Activated CD4-positive, CD25-positive, alpha-beta regulatory T cell treated with anti-CD3 and anti-CD28 coated beads, Interleukin-2, amount 50 U/mL, for 16 hours (primary cell): ENCODE measurements around the gene PTPN20.

Experiments
- DNase-seq: peaks from one replicate; pipeline ENCODE4 v3.0.0-alpha.2; 2020; ENCODE audit warnings: low read depth, low spot score

Gene PTPN20

DNA sequence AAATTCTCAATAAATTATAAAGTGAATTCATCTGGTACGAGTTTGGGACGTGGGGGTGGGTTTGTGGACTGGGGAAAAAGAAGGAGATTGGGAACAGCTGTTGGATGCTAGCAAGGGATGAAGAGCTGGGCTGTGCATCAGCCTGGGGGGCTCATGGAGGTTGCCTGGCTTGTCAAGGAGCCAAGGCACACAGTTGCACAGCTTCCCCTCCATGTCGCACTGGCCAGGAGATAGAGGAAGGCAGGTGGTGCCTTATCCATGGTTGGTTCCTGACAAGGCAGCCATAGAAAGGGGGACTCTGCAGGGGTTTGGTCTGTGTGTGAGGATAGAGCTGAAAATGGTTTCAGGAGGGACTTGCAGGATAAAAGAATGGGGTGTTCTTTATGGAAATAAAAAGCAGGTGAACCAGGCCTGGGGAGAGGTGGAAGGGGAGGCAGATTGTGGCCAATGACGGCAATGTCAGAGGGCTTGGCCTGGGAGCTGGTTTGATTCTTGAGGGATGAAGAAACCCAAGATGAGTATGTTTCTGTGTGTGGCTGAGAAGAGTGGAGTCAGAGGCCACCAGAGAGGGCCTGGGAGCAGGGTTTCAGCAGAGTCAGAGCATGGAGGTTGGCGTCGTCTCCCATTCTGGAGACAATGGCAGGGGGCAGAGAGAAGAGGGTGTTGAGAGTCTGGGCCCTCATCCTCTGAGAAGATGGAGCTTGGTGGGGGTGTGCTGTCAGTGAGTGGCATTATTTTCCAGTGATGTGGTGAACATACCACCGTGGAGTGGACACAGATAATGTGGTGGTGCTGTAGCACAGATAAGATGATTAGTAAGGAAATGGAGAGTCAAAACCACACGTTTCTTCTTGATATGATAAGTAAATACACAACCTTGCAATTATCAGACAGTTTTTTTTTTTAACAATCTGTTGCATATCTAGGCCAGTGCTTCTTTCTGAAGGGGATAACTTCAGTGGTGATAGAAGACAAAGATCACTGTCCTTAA, 108.2 kb downstream of the PTPN20 start:
- DNase-seq, result no peak

DNA sequence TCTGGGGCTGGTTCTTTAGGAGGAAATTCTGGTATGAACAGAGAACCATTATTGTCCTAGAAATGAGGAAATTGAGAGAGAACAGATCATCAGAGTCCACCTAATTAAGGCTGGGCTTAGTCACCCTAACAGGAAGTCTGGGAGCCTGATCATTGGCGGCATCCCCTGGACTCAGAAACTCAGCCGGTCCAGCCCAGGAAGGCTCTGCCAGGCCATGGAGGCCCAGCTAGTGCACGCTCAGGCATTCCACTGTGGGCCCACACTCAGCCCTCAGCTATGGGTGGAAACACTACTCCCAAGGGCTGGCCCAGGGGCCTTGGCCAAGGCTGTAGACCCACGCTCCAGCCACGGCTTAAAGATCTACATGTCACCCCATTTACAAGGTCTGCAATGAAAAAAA, 109.2 kb downstream of the PTPN20 start:
- DNase-seq, result no peak

DNA sequence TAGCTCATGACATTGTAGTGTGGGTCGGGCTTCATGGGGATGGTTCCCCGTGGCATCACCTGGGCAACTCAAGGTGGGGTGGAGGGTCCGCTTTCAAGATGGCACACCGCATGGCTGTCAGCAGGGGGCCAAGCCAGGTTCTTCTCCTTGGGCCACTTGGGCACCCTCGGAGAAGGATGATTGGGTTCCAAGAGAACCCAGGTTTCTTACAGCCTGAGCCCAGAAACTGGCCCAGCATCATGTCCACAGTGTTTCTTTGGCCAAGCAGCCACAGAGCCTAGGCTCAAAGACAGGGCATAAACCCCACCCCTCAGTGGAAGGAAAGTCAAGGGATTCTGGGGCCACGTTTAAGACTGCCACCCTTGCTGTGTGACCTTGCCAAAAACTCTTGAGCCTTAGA, 110.6 kb downstream of the PTPN20 start:
- no peak for DNase-seq

DNA sequence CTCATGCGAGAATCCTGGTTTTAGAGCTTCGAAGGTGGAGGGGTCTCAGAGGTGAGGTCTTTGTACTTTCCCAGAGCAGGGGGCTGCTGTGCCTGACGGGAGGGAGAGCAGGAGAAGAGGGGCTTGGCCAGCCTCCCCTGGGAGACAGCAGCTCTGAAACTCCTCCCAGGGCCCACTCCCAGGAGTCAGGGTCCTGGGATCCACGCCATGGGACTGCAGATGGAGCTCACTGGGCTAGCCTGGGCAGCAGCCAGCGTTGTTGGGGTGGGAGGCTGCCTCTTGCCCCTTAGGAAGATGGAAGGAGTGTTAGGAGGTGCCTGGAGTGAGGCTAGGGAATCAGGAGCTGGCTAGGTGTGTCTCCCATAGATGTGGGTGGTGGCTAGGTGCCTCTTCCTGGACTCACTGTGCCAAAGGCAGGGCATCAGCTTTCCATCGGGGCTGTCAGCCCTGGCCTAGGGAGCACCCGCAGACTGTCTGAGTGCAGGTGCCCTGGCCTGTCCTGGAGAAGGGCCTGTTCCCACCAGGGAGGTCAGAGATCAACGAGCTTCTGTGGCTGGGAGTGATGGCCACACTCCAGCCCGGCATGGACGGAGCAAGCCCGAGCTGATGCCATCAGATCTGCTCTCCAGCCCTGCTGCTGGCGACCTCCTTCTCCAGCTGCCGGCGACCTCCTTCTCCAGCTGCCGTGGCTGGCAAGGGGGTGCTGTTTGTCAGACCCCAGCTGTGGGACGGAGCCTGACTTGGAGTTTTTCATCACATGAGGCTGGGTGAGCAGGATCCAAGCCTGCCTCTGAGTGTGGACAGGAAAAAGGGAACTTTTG, 111.3 kb downstream of the PTPN20 start:
- no peak for DNase-seq

DNA sequence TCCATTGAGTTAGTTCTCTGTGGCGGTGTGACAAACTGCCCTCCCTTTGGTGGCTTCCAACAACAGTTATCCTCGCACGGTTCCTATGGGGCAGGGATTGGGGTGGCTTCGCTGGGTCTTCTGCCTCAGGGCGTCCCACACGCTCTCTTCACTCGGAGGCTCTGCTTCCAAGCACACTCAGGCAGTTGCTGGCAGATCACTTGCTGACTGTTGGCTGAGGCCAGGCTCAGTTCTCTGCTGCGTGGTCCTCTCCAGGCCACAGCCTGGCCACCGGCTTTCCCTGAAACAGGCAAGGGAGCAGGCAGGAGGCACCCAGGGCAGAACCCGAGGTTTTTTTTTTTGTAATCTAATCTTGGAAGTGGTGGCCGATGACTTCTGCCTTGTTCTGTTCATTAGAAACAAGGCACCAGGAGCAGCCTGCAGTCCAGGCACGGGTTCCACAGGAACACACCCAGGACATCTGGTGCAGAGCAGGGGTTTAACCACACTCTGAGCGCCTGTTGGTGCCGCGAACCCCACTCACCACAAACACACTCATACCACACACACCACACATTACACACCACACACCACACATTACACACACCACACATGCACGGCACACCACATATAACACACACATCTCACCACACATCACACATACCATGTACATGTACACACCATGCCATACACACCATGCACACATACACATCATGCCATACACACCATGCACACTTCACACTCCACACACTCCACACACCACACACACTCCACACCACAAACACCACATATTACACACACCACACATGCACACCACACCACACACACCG, 112.2 kb downstream of the PTPN20 start:
- no peak for DNase-seq

DNA sequence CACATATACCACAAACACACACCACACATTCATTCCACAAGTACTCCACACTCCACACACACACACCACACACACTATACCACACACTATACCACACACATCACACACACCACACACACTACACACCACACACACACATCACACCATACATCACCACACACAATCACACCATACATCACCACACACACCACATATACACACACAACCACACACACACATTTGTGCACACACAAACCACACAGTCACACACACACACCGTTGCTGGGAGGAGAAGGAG, 112.8 kb downstream of the PTPN20 start:
- DNase-seq, result no peak

DNA sequence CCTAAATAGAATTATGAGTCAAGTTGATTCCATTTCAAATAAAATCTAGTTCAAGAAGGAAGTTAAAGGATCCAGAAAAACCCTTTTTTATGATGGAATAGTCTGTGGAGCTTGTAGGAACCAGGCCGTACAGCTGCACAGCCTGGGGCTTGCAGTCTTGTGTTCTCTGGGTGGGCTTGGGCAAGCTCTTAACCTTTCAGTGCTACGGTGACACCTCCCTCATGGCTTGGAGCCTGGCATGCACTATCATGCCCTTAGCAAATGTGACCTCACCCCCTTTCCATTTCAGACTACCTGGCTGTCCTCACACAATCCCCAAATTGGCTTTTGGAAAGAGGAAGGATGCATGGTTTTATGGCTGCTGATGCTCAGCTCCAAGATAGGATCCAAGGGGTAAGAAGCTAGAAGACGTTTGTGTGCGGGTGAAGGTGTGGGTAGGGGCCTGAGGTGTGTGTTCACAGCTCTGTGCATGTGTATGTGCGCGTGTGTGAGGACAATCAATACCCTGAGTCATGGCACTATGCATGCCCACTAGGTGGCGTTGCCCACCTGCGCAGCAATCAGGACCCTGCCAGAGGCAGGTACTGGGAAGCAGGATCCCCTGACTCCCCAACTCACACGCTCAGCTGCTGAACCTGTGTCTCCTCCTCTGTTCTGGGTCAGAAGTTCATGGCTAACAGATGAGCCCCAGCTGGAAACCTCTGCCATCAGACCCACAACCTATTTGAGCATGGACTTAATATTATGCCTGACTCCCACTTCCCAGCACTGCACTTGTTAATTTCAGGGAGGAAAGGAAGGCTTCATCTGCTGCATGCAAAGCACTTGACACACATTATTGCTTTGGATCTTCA, 113.4 kb downstream of the PTPN20 start:
- peak; percentile 29 for DNase-seq

DNA sequence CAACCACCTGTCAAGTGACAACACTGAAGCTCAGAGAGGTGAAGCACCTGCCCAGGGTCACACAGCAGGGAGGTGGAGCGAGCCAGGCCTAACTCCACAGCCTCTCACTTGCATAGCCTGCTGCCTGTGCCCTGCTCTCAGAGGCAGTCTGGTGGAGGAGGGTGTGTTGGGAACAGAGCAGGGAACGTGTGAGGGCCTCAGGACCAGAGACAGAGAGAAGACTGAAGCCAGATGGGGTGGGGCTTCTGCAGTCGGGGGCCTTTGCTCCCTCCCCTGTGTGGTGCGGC, 114.0 kb downstream of the PTPN20 start:
- DNase-seq, result no peak

DNA sequence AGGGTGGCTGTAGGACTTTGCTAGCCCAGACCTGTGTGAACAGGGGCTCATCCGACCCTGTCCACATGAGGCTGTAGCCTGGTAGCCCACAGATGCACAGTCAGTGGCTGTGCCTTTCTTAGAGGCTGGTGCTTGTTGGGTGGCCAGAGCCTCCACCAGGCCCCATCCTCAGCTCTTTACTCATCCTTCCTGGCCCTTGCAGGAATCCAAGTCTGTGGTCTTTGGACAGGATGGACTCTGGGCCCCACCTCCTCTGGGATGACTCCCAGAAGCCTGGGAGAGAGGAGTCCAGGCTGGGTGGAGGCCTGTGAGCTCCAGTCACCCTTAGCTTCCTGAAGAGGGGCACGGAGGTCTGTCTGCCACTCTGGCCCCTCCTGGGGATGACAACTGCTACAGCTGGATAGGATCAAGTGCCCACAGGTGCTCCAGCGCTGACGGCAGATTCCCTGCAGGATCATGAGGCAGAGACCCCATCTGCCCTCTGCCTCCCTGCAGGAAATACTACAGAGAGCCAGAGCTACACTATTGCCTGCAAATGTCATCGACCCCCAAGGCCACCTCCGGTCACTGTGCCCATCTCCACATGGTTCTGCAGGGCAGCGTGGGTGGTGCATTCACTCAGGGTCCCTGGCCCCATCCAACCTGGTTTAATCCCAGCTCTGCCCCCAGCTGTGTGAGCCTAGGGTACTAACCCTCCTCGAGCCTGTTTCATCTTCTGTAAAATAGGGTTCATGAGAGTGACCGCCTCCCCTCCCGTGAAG, 114.5 kb downstream of the PTPN20 start:
- no peak for DNase-seq

DNA sequence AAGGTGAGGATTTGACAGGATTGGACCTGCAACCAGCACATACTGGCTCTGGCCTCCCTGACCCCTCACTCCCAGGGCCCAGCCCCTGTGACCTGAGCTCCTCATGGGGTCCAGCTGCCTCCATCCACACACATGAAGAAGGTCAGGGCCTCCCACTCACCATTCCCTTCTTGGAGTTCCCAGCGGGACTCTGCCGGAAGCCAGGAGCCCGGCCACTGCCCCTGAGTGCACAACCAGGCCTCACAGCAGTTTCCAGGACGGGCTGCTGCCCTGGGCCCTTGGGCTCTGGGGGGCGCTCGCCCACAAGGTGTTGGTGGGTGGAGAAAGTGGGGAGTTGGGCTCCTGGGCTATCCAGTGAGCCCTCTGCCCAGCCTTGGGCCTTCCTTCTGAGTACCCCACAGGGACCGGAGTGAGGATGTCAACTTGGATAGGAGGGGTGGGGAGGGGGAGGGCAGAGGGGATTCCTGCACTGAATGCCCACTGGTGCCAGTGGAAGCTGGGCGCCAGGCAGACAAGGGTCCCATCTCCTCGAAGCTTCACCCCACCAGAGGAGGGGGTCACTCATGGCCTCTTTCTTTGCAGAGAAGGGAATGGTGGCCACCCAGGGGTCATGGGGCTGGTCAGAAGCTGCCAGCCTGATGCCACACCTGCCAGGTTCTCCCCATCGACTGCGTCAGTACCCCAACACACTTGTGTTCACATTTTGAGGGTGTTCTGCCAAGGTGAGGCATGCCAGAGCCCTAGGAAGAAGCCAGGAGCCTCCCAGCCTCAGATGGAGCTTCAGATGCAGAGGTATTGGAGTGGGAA, 115.3 kb downstream of the PTPN20 start:
- no peak for DNase-seq

DNA sequence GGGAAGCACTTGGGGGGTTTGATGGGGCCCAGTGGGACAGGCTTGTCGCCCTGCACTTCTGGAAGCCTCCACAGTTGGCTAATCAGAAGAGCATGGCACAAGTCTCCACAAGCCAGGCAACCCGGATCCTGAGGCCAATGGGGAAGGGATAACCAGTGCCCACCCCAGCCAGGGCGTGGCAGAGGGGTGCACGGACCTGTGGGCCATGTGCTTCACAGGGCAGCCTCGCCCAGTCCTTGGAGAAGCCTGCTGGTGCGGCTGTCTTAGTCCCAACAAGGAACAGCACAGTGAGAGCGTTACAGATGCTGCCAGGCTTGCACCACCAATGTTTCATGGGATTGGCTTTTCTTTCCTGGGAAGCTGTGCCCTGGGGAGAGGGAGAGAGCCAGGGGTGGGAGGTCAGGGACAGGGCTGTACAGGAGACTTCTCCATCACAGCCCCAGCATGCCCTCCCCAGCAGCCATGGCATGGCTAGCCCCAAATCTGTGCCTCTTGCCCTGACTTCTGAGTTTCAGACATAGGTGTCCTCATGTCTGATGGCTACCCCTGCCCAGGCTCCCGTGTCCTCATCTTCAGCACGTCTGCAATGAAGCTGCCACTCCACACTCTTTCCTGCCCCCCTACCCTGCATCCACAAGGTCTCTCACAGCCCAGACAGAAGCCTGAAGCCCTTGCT, 116.0 kb downstream of the PTPN20 start:
- DNase-seq, result no peak

DNA sequence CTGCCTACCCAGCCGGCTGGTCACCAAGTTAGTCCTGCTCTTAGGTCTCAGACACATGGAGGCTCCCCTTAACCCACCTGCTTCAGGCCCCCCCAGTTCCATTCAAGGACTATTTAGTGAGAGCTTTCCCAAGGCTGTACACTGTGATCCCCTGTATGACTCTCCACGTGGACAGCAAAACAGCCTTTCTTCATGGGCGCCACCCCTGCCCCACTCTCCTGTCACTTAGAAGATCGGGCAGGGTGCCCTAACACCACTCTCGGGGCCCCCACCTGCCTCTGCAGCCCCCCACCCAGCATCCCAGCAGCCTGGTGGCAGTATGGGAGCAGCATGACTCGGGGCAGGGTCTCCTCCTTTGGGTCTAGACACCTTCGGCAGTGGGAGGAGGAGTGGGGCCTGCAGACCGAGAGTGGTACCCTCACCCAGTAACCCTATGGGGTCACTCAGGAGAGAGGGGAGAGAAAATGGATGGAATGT, 116.6 kb downstream of the PTPN20 start:
- DNase-seq, result no peak

DNA sequence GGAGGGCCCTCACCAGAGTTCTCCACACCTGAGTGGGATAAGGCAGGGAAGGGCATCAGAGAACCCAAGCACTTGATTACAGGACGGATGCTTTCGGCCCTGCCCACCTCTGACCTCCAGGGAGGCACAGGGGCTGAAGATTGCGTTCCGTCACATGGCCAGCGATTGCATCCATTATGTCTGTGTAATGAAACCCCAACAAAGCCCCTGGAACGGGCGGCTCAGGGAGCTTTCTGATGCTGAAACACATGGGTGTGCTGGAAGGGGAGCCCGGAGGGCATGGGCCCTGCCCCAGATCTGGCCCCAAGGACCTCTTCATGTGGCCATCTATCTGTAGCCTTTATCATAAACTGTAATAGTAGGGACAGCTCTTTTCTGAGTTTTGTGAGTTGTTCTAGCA, 117.2 kb downstream of the PTPN20 start:
- DNase-seq, result no peak

DNA sequence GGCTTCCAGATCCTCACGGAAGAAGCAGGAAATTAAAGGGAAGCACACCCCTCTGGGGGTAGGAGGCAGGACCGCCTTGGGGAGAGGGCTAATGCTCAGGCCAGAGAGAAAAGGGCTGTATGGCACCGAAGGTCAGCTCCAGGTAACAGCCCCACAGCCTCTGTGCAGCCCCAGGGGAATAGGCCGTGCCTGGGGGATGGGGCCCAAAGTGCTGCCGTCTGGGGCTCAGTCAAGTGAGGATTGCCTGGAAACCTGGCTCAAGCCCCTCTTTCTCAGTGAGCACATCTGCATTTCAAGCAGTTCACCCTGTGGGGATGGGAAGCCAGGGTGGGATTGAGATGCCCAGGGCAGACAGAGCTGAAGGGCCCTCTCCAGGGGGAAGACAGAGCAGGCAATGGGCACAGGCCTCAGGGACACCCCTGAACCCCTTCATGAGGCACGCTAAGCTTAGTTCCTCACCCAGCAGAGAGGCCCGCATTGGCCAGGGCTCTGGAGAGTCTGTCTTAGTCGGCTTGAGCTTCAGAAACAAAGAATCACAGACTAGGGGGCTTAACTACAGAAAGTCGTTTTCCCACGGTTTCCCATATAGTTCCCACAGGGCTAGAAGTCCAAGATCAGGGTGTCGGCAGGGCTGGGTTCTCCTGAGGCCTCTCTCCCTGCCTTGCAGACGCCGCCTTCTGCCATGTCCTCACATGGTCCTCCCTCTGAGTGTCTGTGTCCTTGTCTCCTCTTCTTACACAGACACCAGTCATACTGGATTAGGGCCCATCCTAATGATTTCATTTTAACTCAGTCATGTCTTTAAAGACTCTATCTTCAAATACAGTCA, 118.2 kb downstream of the PTPN20 start:
- no peak for DNase-seq

DNA sequence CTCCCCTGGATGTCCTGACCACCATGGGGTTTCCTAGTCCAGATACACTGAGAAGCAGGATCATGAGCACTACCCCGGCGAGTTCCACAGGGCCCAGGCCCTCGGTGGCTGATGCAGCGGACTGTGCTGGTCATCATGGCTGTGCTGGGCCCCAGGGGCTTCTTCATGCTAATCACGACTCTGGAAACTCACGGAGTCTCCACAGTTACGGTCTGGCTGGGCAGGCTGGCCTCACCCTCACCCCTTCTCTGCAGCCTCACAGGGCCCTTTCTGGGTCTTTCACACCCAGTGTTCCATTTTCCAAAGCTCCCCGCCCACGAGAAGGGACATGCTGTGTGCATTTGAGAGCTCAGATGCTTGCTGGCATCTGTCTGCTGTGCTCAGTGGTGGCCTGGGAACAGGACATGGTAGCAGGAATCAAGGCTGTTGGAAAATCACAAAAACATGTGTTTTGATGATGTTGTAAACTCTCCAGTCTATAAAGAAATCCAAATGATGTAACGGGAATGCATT, 119.0 kb downstream of the PTPN20 start:
- DNase-seq, result no peak

DNA sequence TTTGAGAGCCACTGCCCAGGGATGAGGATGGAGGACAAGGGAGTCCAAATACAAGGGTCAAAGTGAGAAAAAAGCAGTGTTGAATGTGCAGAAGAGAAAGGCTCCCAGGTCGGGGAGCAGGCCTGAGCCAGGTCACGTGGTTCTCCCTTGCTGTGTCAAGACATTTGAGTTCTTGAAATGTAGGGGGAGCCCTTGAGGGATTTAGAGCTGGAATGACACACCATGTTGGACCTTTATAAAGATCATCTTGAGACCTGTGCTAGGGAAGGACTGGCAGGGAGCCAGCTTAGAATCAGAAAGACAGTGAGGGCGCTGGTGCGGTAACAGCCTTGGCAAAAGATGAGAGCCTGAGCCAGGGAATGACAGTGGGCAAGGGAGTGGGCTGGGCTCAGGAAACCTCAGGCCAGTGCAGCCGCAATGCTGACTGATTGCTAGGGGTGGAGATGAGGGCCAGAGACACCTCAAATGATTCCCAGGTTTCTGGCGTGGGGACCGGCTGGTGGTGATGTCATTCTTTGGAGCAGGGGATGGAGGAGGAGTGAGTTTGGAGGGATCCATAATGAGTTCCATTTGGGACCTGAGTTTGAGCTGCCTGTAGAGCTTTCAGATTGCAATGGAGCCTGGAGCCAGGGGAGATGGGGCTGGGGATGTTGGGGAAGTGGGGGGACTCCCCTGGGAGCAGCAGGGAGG, 120.1 kb downstream of the PTPN20 start:
- DNase-seq, result no peak

DNA sequence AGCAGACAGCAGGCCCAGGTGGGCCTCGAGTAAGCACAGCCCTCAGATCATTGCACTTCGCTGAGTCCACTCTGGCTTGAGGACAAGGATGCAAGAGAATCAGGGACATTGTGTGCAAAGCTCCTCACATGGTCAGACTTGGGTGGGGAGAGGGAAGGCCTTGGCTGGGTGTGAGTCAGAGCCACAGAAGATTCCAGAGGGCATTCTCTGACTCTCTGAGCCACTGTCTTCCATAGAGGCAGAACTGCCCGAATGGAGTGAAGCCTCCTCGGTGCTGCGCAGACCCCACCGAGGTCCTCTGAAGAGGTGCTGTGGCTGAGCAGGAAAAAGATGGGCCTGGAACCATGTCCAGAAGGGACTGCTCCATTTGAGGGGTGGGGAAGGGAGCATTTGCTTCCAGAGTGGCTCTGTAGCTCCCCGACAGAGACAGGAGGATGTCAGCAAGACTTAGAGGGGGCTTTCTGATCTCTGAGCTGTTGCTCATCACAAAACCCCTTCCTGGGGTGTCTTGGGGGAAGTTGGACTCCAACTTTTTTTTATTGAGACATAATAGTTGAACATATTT, 120.8 kb downstream of the PTPN20 start:
- no peak for DNase-seq
